Dendritic cell treated with granulocyte-macrophage colony-stimulating factor and Interleukin-4, amounts not matched to agents 40 ng/mL and 50 ng/mL, for 4 days (primary cell): Measurements from ENCODE around the gene IARS1.

Experiments
- H3K27ac Mint-ChIP-seq: one replicate; pipeline ENCODE4 v1.8.0; 2022; ENCODE audit warnings: mild to moderate bottlenecking, mixed read lengths
- H3K27me3 Mint-ChIP-seq: one replicate; pipeline ENCODE4 v1.8.0; 2022; ENCODE audit warnings: mild to moderate bottlenecking, mixed read lengths
- H3K36me3 Mint-ChIP-seq: one replicate; pipeline ENCODE4 v1.8.0; 2022; ENCODE audit warnings: low read depth, mixed read lengths
- H3K4me1 Mint-ChIP-seq: one replicate; pipeline ENCODE4 v1.8.0; 2022; ENCODE audit warnings: low read depth, mixed read lengths
- H3K4me3 Mint-ChIP-seq: one replicate; pipeline ENCODE4 v1.8.0; 2022; ENCODE audit warnings: mild to moderate bottlenecking, moderate library complexity, mixed read lengths
- H3K9me3 Mint-ChIP-seq: one replicate; pipeline ENCODE4 v1.8.0; 2022; ENCODE audit warnings: mixed read lengths
- intact Hi-C: fragments of 100-400 bp; cut with micrococcal nuclease; formaldehyde crosslinking; loops from one replicate; pipeline ENCODE4 v1.15.0; 2022

IARS1 gene

GRCh38 chr9:92247981-92248380 is 45.5 kb downstream of the IARS1 start:
- Mint-ChIP-seq H3K27me3 (no peaks in the 10 kb centered on the region), H3K27ac (no peak overlapping the region), H3K4me1 (no peaks in the 10 kb centered on the region), H3K9me3 (no peaks in the 10 kb centered on the region), H3K4me3 (no peak overlapping the region), H3K36me3 (peaks cover 98% of the 10 kb centered on the region)
- intact Hi-C loops, result no loop called here

GRCh38 chr9:92247296-92247695 is 46.2 kb downstream of the IARS1 start:
- peaks cover 98% of the 10 kb centered on the region for H3K36me3 Mint-ChIP-seq
- intact Hi-C loops, result no loop called here
- H3K27ac Mint-ChIP-seq, result peak overlapping the region; percentile 18

GRCh38 chr9:92245005-92245797 is 48.3 kb downstream of the IARS1 start:
- H3K27me3 Mint-ChIP-seq, result no peaks in the 10 kb centered on the region
- H3K4me3 Mint-ChIP-seq, result no peak overlapping the region
- intact Hi-C loops, result no loop called here
- H3K36me3 Mint-ChIP-seq, result peaks cover 100% of the 10 kb centered on the region
- no peaks in the 10 kb centered on the region for H3K9me3 Mint-ChIP-seq
- no peaks in the 10 kb centered on the region for H3K4me1 Mint-ChIP-seq
- no peak overlapping the region for H3K27ac Mint-ChIP-seq

More at GRCh38 chr9:92247296-92247695, 46.2 kb downstream of the IARS1 start:
- H3K9me3 Mint-ChIP-seq, result no peaks in the 10 kb centered on the region
- H3K4me1 Mint-ChIP-seq, result no peaks in the 10 kb centered on the region
- no peaks in the 10 kb centered on the region for H3K27me3 Mint-ChIP-seq
- H3K4me3 Mint-ChIP-seq, result no peak overlapping the region
